ENCODE results near the gene UBE2V1. TPM values are rescaled to one million over a fixed set of nuclear protein-coding genes. Genes with fewer than 3 reads are reported as not detected.

Gene UBE2V1
- total and polyA plus RNA-seq, 7 donors: 45.2 to 165 (median 60.3) TPM

DNA sequence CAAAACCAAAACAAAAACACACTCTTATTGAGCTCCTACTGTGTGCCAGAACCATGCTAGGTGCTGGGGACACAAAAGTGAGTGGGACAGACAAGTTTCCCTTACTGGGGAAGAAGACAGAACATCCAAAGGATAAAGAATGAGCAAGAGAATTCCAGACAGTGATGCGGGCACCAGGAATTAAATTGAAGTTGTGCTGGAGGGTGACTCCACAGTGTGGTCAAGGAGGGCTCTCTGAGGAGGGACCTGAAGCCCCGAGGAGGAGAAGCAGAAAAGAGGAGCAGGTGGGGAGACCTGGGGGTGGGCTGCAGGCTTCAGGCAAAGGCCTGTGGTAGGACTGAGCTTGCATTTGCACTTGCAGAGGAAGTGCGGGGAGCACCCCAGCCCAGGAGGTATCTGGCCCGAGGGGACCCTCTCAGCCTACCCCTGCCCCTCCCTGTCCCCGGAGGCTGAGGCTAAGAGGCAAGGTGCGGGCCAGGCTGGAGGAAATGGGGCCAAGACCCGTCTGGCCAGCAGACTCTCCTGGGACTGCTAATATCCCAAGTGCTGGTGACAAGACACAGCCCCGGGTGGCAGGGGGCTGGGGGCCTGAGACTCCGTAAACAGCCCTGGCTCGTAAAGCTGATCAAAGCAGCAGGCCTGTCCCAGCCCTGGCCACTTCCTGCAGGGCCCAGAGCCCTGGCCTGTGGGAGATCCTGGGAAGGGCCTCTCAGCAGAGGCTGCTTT lies 73.1 kb downstream of the UBE2V1 start:
- H3K4me3 ChIP-seq: no peak overlapping the region
- WGBS, 3 donors: 82 to 85% (median 83%) methylated on average over 9 to 10 of the region's 10 CpGs
- no peaks in the 10 kb centered on the region for H3K27me3 ChIP-seq (ENCODE audit: insufficient read depth in 3 of 3, low read length in 2 of 3)
- DNase-seq: no peak
- no peak for TF ChIP-seq CTCF (IDR thresholded peaks at IDR 0.05)
- no peaks in the 10 kb centered on the region for H3K36me3 ChIP-seq (ENCODE audit: insufficient read depth in 1 of 2, low read depth in 1 of 2)
- no peaks in the 10 kb centered on the region for H3K9me3 ChIP-seq
- no peak overlapping the region for H3K27ac ChIP-seq
- H3K4me1 ChIP-seq: no peaks in the 10 kb centered on the region
- intact Hi-C loops (cut with DNase I): loop anchor here in 1 of 2 donors (5.0 kb wide), 1 partner anchor 43 kb away; no protein-coding TSS in a partner anchor
- ATAC-seq: no peak

DNA sequence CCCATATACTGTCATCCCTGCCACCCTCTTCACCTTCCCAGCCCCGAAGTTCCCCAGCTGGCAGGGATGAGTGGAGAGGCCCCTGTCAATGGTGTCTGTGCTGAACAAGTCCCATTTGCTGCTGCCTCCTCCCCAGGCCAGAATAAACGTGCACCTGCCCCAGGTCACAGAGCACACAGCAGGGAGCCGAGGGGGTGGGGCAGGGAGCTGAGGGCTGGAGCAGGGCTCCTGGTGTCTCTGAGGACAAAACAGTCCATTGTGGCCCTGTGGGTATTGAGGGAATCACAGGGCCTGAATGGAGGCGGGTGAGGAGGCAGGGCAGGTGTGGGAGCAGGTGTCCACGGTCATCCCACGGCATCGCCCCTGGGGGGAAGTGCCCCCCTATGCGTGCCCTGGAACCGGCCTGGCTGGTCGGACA lies 74.4 kb downstream of the UBE2V1 start:
- 54 to 68% (median 56%) methylated on average over 4 to 10 of the region's 10 CpGs for WGBS, 3 donors
- no peaks in the 10 kb centered on the region for H3K4me1 ChIP-seq
- no peaks in the 10 kb centered on the region for H3K9me3 ChIP-seq
- H3K4me3 ChIP-seq: no peak overlapping the region
- TF ChIP-seq CTCF (IDR thresholded peaks at IDR 0.05): no peak
- no peaks in the 10 kb centered on the region for H3K36me3 ChIP-seq (ENCODE audit: insufficient read depth in 1 of 2, low read depth in 1 of 2)
- DNase-seq (no peak), ATAC-seq (no peak)
- H3K27ac ChIP-seq: no peak overlapping the region
- H3K27me3 ChIP-seq (ENCODE audit: insufficient read depth in 3 of 3, low read length in 2 of 3): no peaks in the 10 kb centered on the region
- intact Hi-C loops (cut with DNase I): loop anchor here in 1 of 2 donors (5.0 kb wide), 1 partner anchor 41 kb away; no protein-coding TSS in a partner anchor

DNA sequence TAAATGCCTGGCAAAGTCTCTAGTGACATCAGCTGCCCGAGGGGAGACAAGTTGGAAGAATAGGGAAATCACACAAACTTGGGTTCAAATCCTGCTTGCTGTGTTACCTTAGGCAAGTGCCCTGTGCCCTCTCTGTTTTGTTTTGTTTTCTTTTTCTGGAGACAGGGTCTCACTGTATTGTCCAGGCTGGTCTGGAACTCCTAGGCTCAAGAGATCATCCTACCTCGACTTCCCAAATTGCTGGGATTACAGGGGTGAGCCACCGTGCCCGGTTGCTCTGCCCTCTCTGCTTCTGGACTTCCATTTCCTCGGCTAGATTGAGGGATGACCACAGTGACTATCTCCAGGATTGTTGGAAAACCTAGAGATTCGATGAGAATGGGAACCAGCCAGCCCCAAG lies 74.8 kb downstream of the UBE2V1 start:
- DNase-seq: no peak
- no peaks in the 10 kb centered on the region for H3K9me3 ChIP-seq
- 60 to 69% (median 63%) methylated on average over 6 of the region's 6 CpGs for WGBS, 3 donors
- intact Hi-C loops (cut with DNase I): loop anchor here in 1 of 2 donors (5.0 kb wide), 1 partner anchor 41 kb away; no protein-coding TSS in a partner anchor
- ATAC-seq: no peak
- H3K4me3 ChIP-seq: no peak overlapping the region
- TF ChIP-seq CTCF (IDR thresholded peaks at IDR 0.05): no peak
- H3K4me1 ChIP-seq: no peaks in the 10 kb centered on the region
- H3K36me3 ChIP-seq (ENCODE audit: insufficient read depth in 1 of 2, low read depth in 1 of 2): no peaks in the 10 kb centered on the region
- H3K27ac ChIP-seq: no peak overlapping the region
- H3K27me3 ChIP-seq (ENCODE audit: insufficient read depth in 3 of 3, low read length in 2 of 3): no peaks in the 10 kb centered on the region

DNA sequence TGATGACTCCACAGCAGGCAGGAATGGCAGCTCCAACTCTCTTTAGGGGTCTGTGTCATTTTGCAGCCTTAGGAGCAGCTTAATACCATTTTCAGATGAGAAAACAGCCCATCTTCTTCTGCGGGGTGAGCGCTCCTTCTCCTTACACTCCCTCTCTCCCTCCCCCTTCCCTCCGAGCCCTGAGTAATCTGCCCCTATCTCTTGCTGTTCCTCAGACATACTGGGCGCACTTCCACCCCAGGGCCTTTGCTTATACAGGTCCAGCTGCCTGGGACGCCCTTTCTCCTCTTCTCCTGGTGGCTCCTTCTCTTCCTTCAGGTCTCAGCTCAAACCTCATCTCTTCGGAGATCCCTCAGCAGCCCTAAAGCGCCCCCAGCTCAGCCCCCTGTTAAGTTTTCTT lies 75.4 kb downstream of the UBE2V1 start:
- no peaks in the 10 kb centered on the region for H3K36me3 ChIP-seq (ENCODE audit: insufficient read depth in 1 of 2, low read depth in 1 of 2)
- no peaks in the 10 kb centered on the region for H3K4me1 ChIP-seq
- TF ChIP-seq CTCF (IDR thresholded peaks at IDR 0.05): no peak
- ATAC-seq (no peak), DNase-seq (no peak)
- H3K27ac ChIP-seq: no peak overlapping the region
- H3K4me3 ChIP-seq: no peak overlapping the region
- 87 to 90% (median 89%) methylated on average over 7 of the region's 7 CpGs for WGBS, 3 donors
- no peaks in the 10 kb centered on the region for H3K9me3 ChIP-seq
- no peaks in the 10 kb centered on the region for H3K27me3 ChIP-seq (ENCODE audit: insufficient read depth in 3 of 3, low read length in 2 of 3)
- intact Hi-C loops (cut with DNase I): loop anchor here in 1 of 2 donors (5.0 kb wide), 1 partner anchor 40 kb away; no protein-coding TSS in a partner anchor
